H1 (cell line): ENCODE data around the gene PTPRG. TPM values are rescaled to one million over a fixed set of nuclear protein-coding genes. Genes with fewer than 3 reads are reported as not detected.

ENCODE experiments used
- CTCF ChIA-PET: fragments of 300-600 bp; sonication (Branson Sonifier 250); formaldehyde crosslinking; loops from one replicate; lab custom pipeline; 2021; ENCODE audit not compliant: partially characterized antibody; lab: Charles Lee
- POLR2A ChIA-PET: fragments of 300-600 bp; sonication (Branson Sonifier 250); formaldehyde crosslinking; loops from one replicate; lab custom pipeline; 2021; ENCODE audit warnings: inconsistent platforms; ENCODE audit not compliant: partially characterized antibody; lab: Charles Lee
- DNase-seq, 2 experiments: peaks; one replicate each; pipeline versions ENCODE4 v3.0.0 to v3.0.0-alpha.2; 2010 to 2022; ENCODE audit warnings: low spot score in 2 of 2, low read depth in 1 of 2, mixed read lengths in 1 of 2
- FAIRE-seq: peaks from 2 replicates; lab custom pipeline; 2011; peaks lifted over from hg19 to GRCh38; lab: Jason Lieb, UNC
- H2AFZ ChIP-seq: 2 replicates; pipeline ENCODE4 v1.8.1; 2012; ENCODE audit warnings: low read length, inconsistent platforms
- H2AK5ac ChIP-seq: 2 replicates; pipeline ENCODE4 v1.6.1; 2013; ENCODE audit warnings: low read depth, low read length
- H2BK120ac ChIP-seq: replicated peaks from 2 replicates; pipeline ENCODE3; 2013; ENCODE audit warnings: low read depth, low read length, inconsistent platforms
- H2BK12ac ChIP-seq: 2 replicates; pipeline ENCODE4 v1.6.1; 2013; ENCODE audit warnings: low read depth, low read length
- H2BK15ac ChIP-seq: 2 replicates; pipeline ENCODE4 v1.6.1; 2013; ENCODE audit warnings: low read length
- H2BK20ac ChIP-seq: 2 replicates; pipeline ENCODE4 v1.6.1; 2013; ENCODE audit warnings: low read length
- H2BK5ac ChIP-seq: 2 replicates; pipeline ENCODE4 v1.6.1; 2013; ENCODE audit warnings: low read depth, low read length
- H3K14ac ChIP-seq: 2 replicates; pipeline ENCODE4 v1.6.1; 2013; ENCODE audit warnings: inconsistent platforms; ENCODE audit not compliant: insufficient read length
- H3K18ac ChIP-seq: 2 replicates; pipeline ENCODE4 v1.6.1; 2013; ENCODE audit warnings: low read length; ENCODE audit errors: extremely low read depth
- H3K23ac ChIP-seq: 2 replicates; pipeline ENCODE4 v1.6.1; 2013; ENCODE audit warnings: inconsistent platforms; ENCODE audit not compliant: insufficient read length
- H3K23me2 ChIP-seq: 2 replicates; pipeline ENCODE4 v1.6.1; 2013; ENCODE audit warnings: low read depth, low read length
- H3K27ac ChIP-seq: 2 replicates; pipeline ENCODE4 v1.6.1; 2011; ENCODE audit warnings: low read depth, low read length, inconsistent platforms
- H3K27me3 ChIP-seq, 4 experiments: replicated peaks in 1 of 4; 1 replicate in 1 of 4; 2 replicates in 3 of 4; pipeline versions ENCODE4 v1.6.1 to v1.8.1; 2011 to 2013; ENCODE audit warnings: low read length in 3 of 4, mild to moderate bottlenecking in 3 of 4, inconsistent platforms in 2 of 4, mixed read lengths in 2 of 4, moderate library complexity in 1 of 4; ENCODE audit not compliant: control insufficient read depth in 3 of 4, insufficient read depth in 3 of 4; ENCODE audit errors: extremely low read depth in 1 of 4
- H3K36me3 ChIP-seq, 4 experiments: 2 replicates each; pipeline versions ENCODE4 v1.6.1 to v1.8.1; 2011 to 2013; ENCODE audit warnings: mild to moderate bottlenecking in 4 of 4, low read length in 3 of 4, moderate library complexity in 2 of 4, control low read depth in 1 of 4, inconsistent platforms in 1 of 4; ENCODE audit not compliant: insufficient read depth in 4 of 4, control insufficient read depth in 2 of 4
- H3K4ac ChIP-seq: replicated peaks from 2 replicates; pipeline ENCODE3; 2013; ENCODE audit warnings: low read length, low read depth, mixed read lengths, inconsistent platforms; ENCODE audit not compliant: insufficient read length
- H3K4me1 ChIP-seq, 4 experiments: replicated peaks in 1 of 4; 1 replicate in 1 of 4; 2 replicates in 3 of 4; pipeline versions ENCODE4 v1.6.1 to v1.8.1; 2011 to 2013; ENCODE audit warnings: low read length in 3 of 4, inconsistent platforms in 2 of 4, mixed read lengths in 1 of 4; ENCODE audit not compliant: insufficient read depth in 4 of 4, control insufficient read depth in 3 of 4
- H3K4me2 ChIP-seq, 2 experiments: 2 replicates each; pipeline versions ENCODE4 v1.6.1 to v1.8.1; 2011 to 2013; ENCODE audit warnings: low read depth in 2 of 2, low read length in 2 of 2, control low read depth in 1 of 2, inconsistent platforms in 1 of 2, mild to moderate bottlenecking in 1 of 2; ENCODE audit not compliant: insufficient read depth in 1 of 2
- H3K4me3 ChIP-seq, 4 experiments: fragments of 200-600, 300-600 bp in 1 of 4; sonication (generic), shearing (Covaris generic), sonication (Bioruptor Twin) in 1 of 4; 2 replicates each; pipeline versions ENCODE4 v1.5.1 to v1.8.1; 2011 to 2016; ENCODE audit warnings: low read length in 4 of 4, low read depth in 3 of 4, control low read depth in 2 of 4, inconsistent platforms in 2 of 4, mild to moderate bottlenecking in 2 of 4, mixed read lengths in 1 of 4, moderate library complexity in 1 of 4; ENCODE audit not compliant: insufficient read depth in 2 of 4; ENCODE audit errors: extremely low read depth in 1 of 4
- H3K56ac ChIP-seq: replicated peaks from 2 replicates; pipeline ENCODE3; 2013; ENCODE audit warnings: low read depth, mild to moderate bottlenecking, mixed read lengths, low read length, inconsistent platforms; ENCODE audit not compliant: insufficient read length
- H3K79me1 ChIP-seq: 2 replicates; pipeline ENCODE4 v1.6.1; 2013; ENCODE audit warnings: low read depth, low read length, control low read depth
- H3K79me2 ChIP-seq, 2 experiments: 2 replicates each; pipeline versions ENCODE4 v1.6.1 to v1.8.1; 2012 to 2013; ENCODE audit warnings: low read length in 2 of 2, mild to moderate bottlenecking in 2 of 2, inconsistent platforms in 1 of 2; ENCODE audit not compliant: insufficient read depth in 2 of 2, control insufficient read depth in 1 of 2
- H3K9ac ChIP-seq, 4 experiments: replicated peaks in 1 of 4; 1 replicate in 1 of 4; 2 replicates in 3 of 4; pipeline versions ENCODE4 v1.6.1 to v1.8.1; 2011 to 2013; ENCODE audit warnings: low read depth in 3 of 4, low read length in 3 of 4, control low read depth in 2 of 4, mild to moderate bottlenecking in 2 of 4, moderate library complexity in 2 of 4, inconsistent platforms in 1 of 4; ENCODE audit errors: extremely low read depth in 1 of 4
- H3K9me3 ChIP-seq, 2 experiments: 2 replicates each; pipeline versions ENCODE4 v1.6.1 to v1.8.1; 2012 to 2013; ENCODE audit warnings: mild to moderate bottlenecking in 2 of 2, moderate library complexity in 2 of 2, control low read depth in 1 of 2, inconsistent platforms in 1 of 2, low read depth in 1 of 2, low read length in 1 of 2, mixed read lengths in 1 of 2; ENCODE audit not compliant: insufficient read depth in 2 of 2
- H4K20me1 ChIP-seq, 2 experiments: replicated peaks in 1 of 2; 2 replicates each; pipeline versions ENCODE3 to v1.8.1; 2011 to 2013; ENCODE audit warnings: inconsistent platforms in 2 of 2, low read length in 2 of 2, mild to moderate bottlenecking in 1 of 2; ENCODE audit not compliant: insufficient read depth in 2 of 2, control insufficient read depth in 1 of 2
- H4K5ac ChIP-seq: 2 replicates; pipeline ENCODE4 v1.6.1; 2013; ENCODE audit warnings: low read length, low read depth, mixed read lengths, inconsistent platforms; ENCODE audit not compliant: insufficient read length
- H4K8ac ChIP-seq: 2 replicates; pipeline ENCODE4 v1.8.0; 2013; ENCODE audit warnings: mild to moderate bottlenecking, moderate library complexity, low read length, inconsistent platforms; ENCODE audit not compliant: insufficient read depth; ENCODE audit errors: extremely low read depth
- H4K91ac ChIP-seq: replicated peaks from 2 replicates; pipeline ENCODE3; 2013; ENCODE audit warnings: low read length, mixed read lengths, inconsistent platforms; ENCODE audit not compliant: insufficient read length
- ASH2L ChIP-seq: fragments of 200-600, 300-600 bp; sonication (generic); IDR thresholded peaks from one replicate; pipeline ENCODE4 v1.7.1; 2017; ENCODE audit warnings: low read length
- BCL11A ChIP-seq, 2 experiments: IDR thresholded peaks; one replicate each; pipeline ENCODE4 v1.6.1; 2011; ENCODE audit warnings: low read depth in 2 of 2, low read length in 2 of 2, mild to moderate bottlenecking in 2 of 2
- E2F6 ChIP-seq: IDR thresholded peaks from 2 replicates; pipeline ENCODE4 v1.6.1; 2012; ENCODE audit warnings: inconsistent platforms
- EGR1 ChIP-seq: IDR thresholded peaks from 2 replicates; pipeline ENCODE4 v1.6.1; 2011; ENCODE audit warnings: low read depth, low read length, borderline replicate concordance
- TAF7 ChIP-seq: optimal IDR thresholded peaks from 2 replicates; pipeline ENCODE3; 2011; ENCODE audit warnings: low read depth, mild to moderate bottlenecking, inconsistent platforms, low read length, moderate library complexity, borderline replicate concordance
- WGBS, 2 experiments: shearing (Covaris generic) in 1 of 2; methylation state at CpG; one replicate each; pipeline versions ENCODE4 v1.1.6 to v1.1.7; 2013 to 2015; ENCODE audit warnings: low lambda C conversion rate in 2 of 2, mixed read lengths in 2 of 2, inconsistent platforms in 1 of 2, low coverage in 1 of 2, missing lambda C conversion rate in 1 of 2; ENCODE audit not compliant: insufficient replicate concordance in 2 of 2, insufficient coverage in 1 of 2, insufficient read length in 1 of 2; ENCODE audit errors: extremely low coverage in 1 of 2, missing lambda C conversion rate in 1 of 2; 5-methylcytosine and 5-hydroxymethylcytosine counted together
- long read RNA-seq, 2 experiments: library from RNA in 1 of 2; library from capped mRNA in 1 of 2; stranded (forward); transcript quantifications; one replicate each; pipeline ENCODE4 v2.0.0, GENCODE V29; 2021; ENCODE audit warnings: inconsistent platforms in 1 of 2
- polyA minus RNA-seq, 3 experiments: library from RNA; depleted of rRNA, polyadenylated mRNA; stranded (reverse); fragments of >200 nt; gene quantifications; 1 replicate in 2 of 3; 2 replicates in 1 of 3; pipeline ENCODE4 v1.2.3, GENCODE V29; 2011
- polyA plus RNA-seq, 7 experiments: library from polyadenylated mRNA; depleted of rRNA in 3 of 7; stranded (reverse) in 5 of 7; unstranded in 2 of 7; fragments of >200 nt in 5 of 7; fragments of 200-250 nt in 2 of 7; gene quantifications; 1 replicate in 5 of 7; 2 replicates in 1 of 7; 4 replicates in 1 of 7; pipeline versions ENCODE4 v1.2.1 to v1.2.3, GENCODE V29; 2011 to 2013; ENCODE audit warnings: missing spikeins in 2 of 7, mixed read lengths in 2 of 7
- total RNA-seq: library from RNA; stranded (reverse); fragmentation: NEBNext Ultra II Directional; extraction: Animal tissue kit (Norgen Biotek cat#: 25700); gene quantifications from 2 replicates; pipeline ENCODE4 v1.2.1, GENCODE V29; 2021
- TF ChIP-seq, protein P1 (sequence below): IDR thresholded peaks from 2 replicates; pipeline ENCODE4 v1.6.1; 2012; ENCODE audit warnings: low read length, inconsistent platforms

Gene PTPRG
- total RNA-seq (90.1 and 96.2 TPM in 2 replicates), polyA plus RNA-seq (2011; rRNA removed) (23.3 and 23.6 TPM in 2 replicates), polyA minus RNA-seq (2011; rRNA and poly(A)+ RNA removed) (145 and 178 TPM in 2 replicates)
- 21.3 TPM for polyA plus RNA-seq (2011; cell fraction: cytosol; rRNA removed)
- polyA plus RNA-seq (2011; cell fraction: nucleus; rRNA removed): 58.4 TPM
- polyA plus RNA-seq (2012, experiment 1 of 2): 32.5 to 53.4 TPM (median 45.1 TPM) in 4 replicates
- polyA plus RNA-seq (2012, experiment 2 of 2): 2.0 TPM
- 96.2 TPM for polyA plus RNA-seq (2013, experiment 1 of 2)
- polyA plus RNA-seq (2013, experiment 2 of 2): 92.9 TPM
- 78.4 TPM for polyA minus RNA-seq (2011; cell fraction: cytosol; rRNA and poly(A)+ RNA removed)
- 313 TPM for polyA minus RNA-seq (2011; cell fraction: nucleus; rRNA and poly(A)+ RNA removed)
- long read RNA-seq, experiment 1, partial matches to known transcripts: 23 of 47 reads
- long read RNA-seq, experiment 1, other reads (novel, unspliced or antisense): 24 of 47 reads
- long read RNA-seq, experiment 2, partial matches to known transcripts: 2 of 6 reads
- long read RNA-seq, experiment 2, other reads (novel, unspliced or antisense): 4 of 6 reads

DNA sequence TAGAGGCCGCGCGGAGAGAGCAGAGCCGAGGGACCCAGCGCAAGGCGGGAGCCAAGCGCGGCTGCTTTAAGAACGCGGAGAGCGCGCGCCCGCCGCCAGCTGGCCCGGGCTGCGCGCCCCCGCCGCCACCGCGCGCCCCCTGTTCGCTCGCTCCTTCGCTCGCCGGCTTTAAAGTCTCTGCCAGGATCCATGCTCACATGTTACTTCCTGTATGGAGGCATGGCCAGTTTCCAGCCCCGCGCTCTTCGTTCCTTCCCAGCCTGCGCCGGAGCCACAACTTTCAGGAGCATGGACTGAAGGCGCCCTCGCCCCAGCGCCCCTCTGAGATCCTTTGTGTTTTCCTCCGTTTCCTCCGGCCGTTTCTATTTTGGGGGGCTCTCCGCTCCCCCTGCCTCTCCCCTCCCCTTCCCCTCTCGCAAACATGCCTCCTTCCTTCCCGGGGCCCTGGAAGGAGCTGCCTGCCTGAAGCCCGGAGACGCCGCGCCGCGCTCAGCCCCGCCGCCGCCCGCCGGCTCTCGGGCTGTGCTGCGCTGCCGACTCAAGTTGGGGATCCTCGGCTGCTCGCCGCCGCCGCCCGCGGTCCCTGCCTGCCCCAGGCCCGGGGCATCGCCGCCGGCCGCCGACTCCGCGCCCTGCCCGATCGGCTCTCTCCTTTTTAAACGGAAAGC is at the start of gene PTPRG:
PTPRG (plus strand) TSS at position 198 of the 668 bp plus-strand sequence. CDS start 717 bp downstream, outside the sequence.
- Histone ChIP-seq H2BK20ac (no peak within 1 kb of the TSS), H4K8ac (peak within 1 kb of the TSS; percentile 94), H3K23ac (no peak within 1 kb of the TSS), H3K4me1 (peaks cover 3 to 13% (median 10%) of the 10 kb centered on the region in 4 experiments), H3K4me2 (peak within 1 kb of the TSS; percentile 97), H4K20me1 (peaks cover 20 to 23% of the 10 kb centered on the region in 2 experiments), H2BK5ac (peak within 1 kb of the TSS; percentile 93), H3K18ac (peak within 1 kb of the TSS; percentile 98), H3K27me3 (no peaks in the 10 kb centered on the region; a peak in 1 of 7 replicates), H3K56ac (peak within 1 kb of the TSS; percentile 96), H2AFZ (no peak within 1 kb of the TSS), H2BK15ac (no peak within 1 kb of the TSS), H2AK5ac (no peak within 1 kb of the TSS; the same call in 1 of the 2 replicates), H3K36me3 (peaks cover 0 to 3% (median 0%) of the 10 kb centered on the region in 4 experiments; a peak in 1 of 8 replicates), H3K27ac (peak within 1 kb of the TSS; percentile 92), H3K9me3 (no peaks in the 10 kb centered on the region; a peak in 1 of 4 replicates), H3K14ac (peak within 1 kb of the TSS; percentile 89), H2BK120ac (peak within 1 kb of the TSS; percentile 73), H3K79me2 (peaks cover 43 to 48% of the 10 kb centered on the region in 2 experiments), H3K4ac (peak within 1 kb of the TSS; percentile 57), H3K9ac (peak within 1 kb of the TSS; percentile 87 to 98 (median 90)), H4K91ac (peak within 1 kb of the TSS; percentile 92), H2BK12ac (peak within 1 kb of the TSS; percentile 60; the same call in 1 of the 2 replicates), H3K4me3 (peak within 1 kb of the TSS; percentile 58 to 98 (median 87)), H3K23me2 (peaks cover 16% of the 10 kb centered on the region), H3K79me1 (no peaks in the 10 kb centered on the region), H4K5ac (peak within 1 kb of the TSS; percentile 88)
- peak; percentile 61 to 83 for DNase-seq
- no peak for FAIRE-seq
- CTCF ChIA-PET: interaction anchor here (1.0 to 1.3 kb wide), 2 partner anchors 22 to 27 kb away, joined by 3 read pairs; no protein-coding TSS in a partner anchor
- WGBS, 2 experiments: 1% methylated on average over 58 of the region's 74 CpGs; no CpG with 5 or more reads in 1 of the 2 experiments
- POLR2A ChIA-PET: interaction anchor here (0.6 to 9.3 kb wide), 50 partner anchors 9 to 627 kb away, joined by 3 to 200 read pairs (median 4); no protein-coding TSS in a partner anchor
- TF ChIP-seq E2F6 (peak; percentile 33; the same call in 1 of the 2 replicates), ASH2L (peak; percentile 90), EGR1 (no peak), TAF7 (peak; percentile 75), BCL11A (IDR thresholded peaks at IDR 0.05; ENCODE audit: low read depth in 2 of 2, low read length in 2 of 2) (no peak)
- TF ChIP-seq, protein P1, sequence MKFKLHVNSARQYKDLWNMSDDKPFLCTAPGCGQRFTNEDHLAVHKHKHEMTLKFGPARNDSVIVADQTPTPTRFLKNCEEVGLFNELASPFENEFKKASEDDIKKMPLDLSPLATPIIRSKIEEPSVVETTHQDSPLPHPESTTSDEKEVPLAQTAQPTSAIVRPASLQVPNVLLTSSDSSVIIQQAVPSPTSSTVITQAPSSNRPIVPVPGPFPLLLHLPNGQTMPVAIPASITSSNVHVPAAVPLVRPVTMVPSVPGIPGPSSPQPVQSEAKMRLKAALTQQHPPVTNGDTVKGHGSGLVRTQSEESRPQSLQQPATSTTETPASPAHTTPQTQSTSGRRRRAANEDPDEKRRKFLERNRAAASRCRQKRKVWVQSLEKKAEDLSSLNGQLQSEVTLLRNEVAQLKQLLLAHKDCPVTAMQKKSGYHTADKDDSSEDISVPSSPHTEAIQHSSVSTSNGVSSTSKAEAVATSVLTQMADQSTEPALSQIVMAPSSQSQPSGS: no peak
